Epithelial cell of esophagus (primary cell): ENCODE data around the gene BNIP2.
A peak's percentile ranks its signal among the peaks of the same experiment; 100 is the strongest.

Source experiments
- DNase-seq: peaks from one replicate; pipeline ENCODE4 v3.0.0; 2010; ENCODE audit warnings: low read depth
- H3K4me3 ChIP-seq: 2 replicates; pipeline ENCODE4 v1.5.1; 2011; ENCODE audit warnings: mild to moderate bottlenecking, low read length, control low read depth
- CTCF ChIP-seq: IDR thresholded peaks from 2 replicates; pipeline ENCODE4 v1.5.1; 2011; ENCODE audit warnings: low read depth, mild to moderate bottlenecking, low read length, control low read depth, inconsistent platforms; ENCODE audit not compliant: insufficient read depth; ENCODE audit errors: missing control alignments

BNIP2 gene

GRCh38 chr15:59688782-59689625 lies at the start of gene BNIP2:
Gene BNIP2, minus strand, starts transcription at chr15:59689320. Its CDS starts 6,863 bp downstream, at chr15:59682457.
- peak within 1 kb of the TSS; percentile 81 for H3K4me3 ChIP-seq
- peak; percentile 98 for DNase-seq
- peak; percentile 22 for TF ChIP-seq CTCF

- TF ChIP-seq CTCF, result no peak
- DNase-seq, result peak; percentile 38
- H3K4me3 ChIP-seq, result no peak overlapping the region
Observed at GRCh38 chr15:59738676-59739075, 49.6 kb upstream of the BNIP2 start.

- no peak overlapping the region for H3K4me3 ChIP-seq
- peak; percentile 62 for TF ChIP-seq CTCF
- peak; percentile 48 for DNase-seq
Observed at GRCh38 chr15:59736181-59736580, 47.1 kb upstream of the BNIP2 start.

GRCh38 chr15:59725151-59725486 lies 36.0 kb upstream of the BNIP2 start:
- no peak for TF ChIP-seq CTCF
- no peak for DNase-seq
- no peak overlapping the region for H3K4me3 ChIP-seq

- peak; percentile 28 for DNase-seq
- TF ChIP-seq CTCF, result no peak
- H3K4me3 ChIP-seq, result no peak overlapping the region
Observed at GRCh38 chr15:59723687-59724346, 34.7 kb upstream of the BNIP2 start.

- H3K4me3 ChIP-seq, result no peak overlapping the region
- TF ChIP-seq CTCF, result no peak
- DNase-seq, result no peak
Observed at GRCh38 chr15:59722476-59722875, 33.4 kb upstream of the BNIP2 start.
